ENCODE data around the gene OPN4. TPM values are rescaled to one million over a fixed set of nuclear protein-coding genes. Genes with fewer than 3 reads are reported as not detected.

The OPN4 gene
- polyA plus RNA-seq, 1 of the 3 experiments (the other 2 are of a cell fraction): 0.03 TPM

DNA sequence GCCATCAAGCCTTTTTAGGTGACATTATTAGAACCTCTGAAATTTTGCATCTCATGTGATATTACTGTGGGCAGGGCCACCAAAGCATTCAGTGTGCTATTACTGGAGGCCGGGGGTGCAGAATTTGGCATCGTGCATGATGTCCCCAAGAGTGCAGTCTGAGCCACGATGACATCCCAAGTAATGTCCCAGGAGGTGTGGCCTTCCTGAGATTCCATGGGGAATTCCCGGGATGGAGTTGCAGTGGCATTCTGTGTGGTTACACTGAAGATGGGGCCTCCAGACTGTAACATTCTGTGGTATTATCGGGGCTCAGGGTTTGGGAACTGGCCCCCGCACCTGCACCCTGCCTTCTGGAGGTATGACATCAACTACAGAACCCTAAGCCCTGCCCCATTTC is 23.0 kb downstream of the OPN4 start:
- ChIA-PET CTCF (interaction anchor here (0.6 to 2.0 kb wide), 2 partner anchors 12 to 1144 kb away, joined by 3 to 4 read pairs; no protein-coding TSS in a partner anchor), POLR2A (interaction anchor here (1.2 kb wide), 1 partner anchor 15 kb away, joined by 3 read pairs; no protein-coding TSS in a partner anchor)
- Histone ChIP-seq H3K36me3 (replicated peaks in 1 of 2; ENCODE audit: control insufficient read depth in 1 of 2, insufficient read depth in 2 of 2, low read length in 1 of 2) (no peaks in the 10 kb centered on the region), H4K20me1 (ENCODE audit: insufficient read depth) (no peaks in the 10 kb centered on the region), H3K27ac (ENCODE audit: low read depth in 2 of 2, low read length in 1 of 2) (no peak overlapping the region), H3K9me3 (no peaks in the 10 kb centered on the region), H3K79me2 (ENCODE audit: insufficient read depth) (no peaks in the 10 kb centered on the region), H3K9me2 (no peaks in the 10 kb centered on the region), H3K4me3 (ENCODE audit: low read depth in 2 of 2, low read length in 1 of 2) (no peak overlapping the region), H3K4me2 (no peak overlapping the region), H3K4me1 (ENCODE audit: control insufficient read depth in 1 of 2, insufficient read depth in 2 of 2, low read depth in 1 of 2, low read length in 1 of 2) (peaks cover 0 to 39% of the 10 kb centered on the region in 2 experiments; a peak in 1 of 4 replicates), H3K9ac (no peak overlapping the region), H3K27me3 (ENCODE audit: insufficient read depth) (no peaks in the 10 kb centered on the region), H3F3A (replicated peaks; ENCODE audit: insufficient read depth) (peaks cover 3% of the 10 kb centered on the region), H2AFZ (ENCODE audit: low read depth) (no peak overlapping the region)
- 50% methylated on average over 2 of the region's 6 CpGs for WGBS (ENCODE audit: low lambda C conversion rate)
- no peak for DNase-seq
- TF ChIP-seq EP300 (IDR thresholded peaks at IDR 0.05; ENCODE audit: borderline replicate concordance in 1 of 2, low read depth in 1 of 2, low read length in 1 of 2): no peak
- TF ChIP-seq, protein P1, sequence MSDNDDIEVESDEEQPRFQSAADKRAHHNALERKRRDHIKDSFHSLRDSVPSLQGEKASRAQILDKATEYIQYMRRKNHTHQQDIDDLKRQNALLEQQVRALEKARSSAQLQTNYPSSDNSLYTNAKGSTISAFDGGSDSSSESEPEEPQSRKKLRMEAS (IDR thresholded peaks at IDR 0.05; ENCODE audit: low read depth): no peak
- TF ChIP-seq, protein P2, sequence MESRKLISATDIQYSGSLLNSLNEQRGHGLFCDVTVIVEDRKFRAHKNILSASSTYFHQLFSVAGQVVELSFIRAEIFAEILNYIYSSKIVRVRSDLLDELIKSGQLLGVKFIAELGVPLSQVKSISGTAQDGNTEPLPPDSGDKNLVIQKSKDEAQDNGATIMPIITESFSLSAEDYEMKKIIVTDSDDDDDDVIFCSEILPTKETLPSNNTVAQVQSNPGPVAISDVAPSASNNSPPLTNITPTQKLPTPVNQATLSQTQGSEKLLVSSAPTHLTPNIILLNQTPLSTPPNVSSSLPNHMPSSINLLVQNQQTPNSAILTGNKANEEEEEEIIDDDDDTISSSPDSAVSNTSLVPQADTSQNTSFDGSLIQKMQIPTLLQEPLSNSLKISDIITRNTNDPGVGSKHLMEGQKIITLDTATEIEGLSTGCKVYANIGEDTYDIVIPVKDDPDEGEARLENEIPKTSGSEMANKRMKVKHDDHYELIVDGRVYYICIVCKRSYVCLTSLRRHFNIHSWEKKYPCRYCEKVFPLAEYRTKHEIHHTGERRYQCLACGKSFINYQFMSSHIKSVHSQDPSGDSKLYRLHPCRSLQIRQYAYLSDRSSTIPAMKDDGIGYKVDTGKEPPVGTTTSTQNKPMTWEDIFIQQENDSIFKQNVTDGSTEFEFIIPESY (IDR thresholded peaks at IDR 0.05; ENCODE audit: borderline replicate concordance, low read depth): no peak
- TF ChIP-seq, protein P3, sequence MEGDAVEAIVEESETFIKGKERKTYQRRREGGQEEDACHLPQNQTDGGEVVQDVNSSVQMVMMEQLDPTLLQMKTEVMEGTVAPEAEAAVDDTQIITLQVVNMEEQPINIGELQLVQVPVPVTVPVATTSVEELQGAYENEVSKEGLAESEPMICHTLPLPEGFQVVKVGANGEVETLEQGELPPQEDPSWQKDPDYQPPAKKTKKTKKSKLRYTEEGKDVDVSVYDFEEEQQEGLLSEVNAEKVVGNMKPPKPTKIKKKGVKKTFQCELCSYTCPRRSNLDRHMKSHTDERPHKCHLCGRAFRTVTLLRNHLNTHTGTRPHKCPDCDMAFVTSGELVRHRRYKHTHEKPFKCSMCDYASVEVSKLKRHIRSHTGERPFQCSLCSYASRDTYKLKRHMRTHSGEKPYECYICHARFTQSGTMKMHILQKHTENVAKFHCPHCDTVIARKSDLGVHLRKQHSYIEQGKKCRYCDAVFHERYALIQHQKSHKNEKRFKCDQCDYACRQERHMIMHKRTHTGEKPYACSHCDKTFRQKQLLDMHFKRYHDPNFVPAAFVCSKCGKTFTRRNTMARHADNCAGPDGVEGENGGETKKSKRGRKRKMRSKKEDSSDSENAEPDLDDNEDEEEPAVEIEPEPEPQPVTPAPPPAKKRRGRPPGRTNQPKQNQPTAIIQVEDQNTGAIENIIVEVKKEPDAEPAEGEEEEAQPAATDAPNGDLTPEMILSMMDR (IDR thresholded peaks at IDR 0.05): no peak
- TF ChIP-seq, protein P4, sequence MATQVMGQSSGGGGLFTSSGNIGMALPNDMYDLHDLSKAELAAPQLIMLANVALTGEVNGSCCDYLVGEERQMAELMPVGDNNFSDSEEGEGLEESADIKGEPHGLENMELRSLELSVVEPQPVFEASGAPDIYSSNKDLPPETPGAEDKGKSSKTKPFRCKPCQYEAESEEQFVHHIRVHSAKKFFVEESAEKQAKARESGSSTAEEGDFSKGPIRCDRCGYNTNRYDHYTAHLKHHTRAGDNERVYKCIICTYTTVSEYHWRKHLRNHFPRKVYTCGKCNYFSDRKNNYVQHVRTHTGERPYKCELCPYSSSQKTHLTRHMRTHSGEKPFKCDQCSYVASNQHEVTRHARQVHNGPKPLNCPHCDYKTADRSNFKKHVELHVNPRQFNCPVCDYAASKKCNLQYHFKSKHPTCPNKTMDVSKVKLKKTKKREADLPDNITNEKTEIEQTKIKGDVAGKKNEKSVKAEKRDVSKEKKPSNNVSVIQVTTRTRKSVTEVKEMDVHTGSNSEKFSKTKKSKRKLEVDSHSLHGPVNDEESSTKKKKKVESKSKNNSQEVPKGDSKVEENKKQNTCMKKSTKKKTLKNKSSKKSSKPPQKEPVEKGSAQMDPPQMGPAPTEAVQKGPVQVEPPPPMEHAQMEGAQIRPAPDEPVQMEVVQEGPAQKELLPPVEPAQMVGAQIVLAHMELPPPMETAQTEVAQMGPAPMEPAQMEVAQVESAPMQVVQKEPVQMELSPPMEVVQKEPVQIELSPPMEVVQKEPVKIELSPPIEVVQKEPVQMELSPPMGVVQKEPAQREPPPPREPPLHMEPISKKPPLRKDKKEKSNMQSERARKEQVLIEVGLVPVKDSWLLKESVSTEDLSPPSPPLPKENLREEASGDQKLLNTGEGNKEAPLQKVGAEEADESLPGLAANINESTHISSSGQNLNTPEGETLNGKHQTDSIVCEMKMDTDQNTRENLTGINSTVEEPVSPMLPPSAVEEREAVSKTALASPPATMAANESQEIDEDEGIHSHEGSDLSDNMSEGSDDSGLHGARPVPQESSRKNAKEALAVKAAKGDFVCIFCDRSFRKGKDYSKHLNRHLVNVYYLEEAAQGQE (IDR thresholded peaks at IDR 0.05; ENCODE audit: low read depth, low read length): no peak
- TF ChIP-seq RCOR1 (IDR thresholded peaks at IDR 0.05; ENCODE audit: low read length): no peak
- TF ChIP-seq NRF1 (IDR thresholded peaks at IDR 0.05; ENCODE audit: low read depth, low read length): no peak
- no peak for TF ChIP-seq NFIC (IDR thresholded peaks at IDR 0.05; ENCODE audit: borderline replicate concordance)
- no peak for TF ChIP-seq MXI1 (IDR thresholded peaks at IDR 0.05; ENCODE audit: low read depth, low read length)
